Activated CD4-positive, alpha-beta memory T cell treated with anti-CD3 and anti-CD28 coated beads, Interleukin-2, amount 10 ng/mL, durations not matched to agents 7 days and 5 days (primary cell): ENCODE measurements around the gene GMCL2. TPM values are rescaled to one million over a fixed set of nuclear protein-coding genes. Genes with fewer than 3 reads are reported as not detected.

ENCODE experiments used
- CTCF ChIA-PET: fragments of 350-600 bp; sonication (Branson Sonifier 250); formaldehyde crosslinking; loops from one replicate; lab custom pipeline; 2021; ENCODE audit warnings: antibody characterized with exemption, inconsistent platforms; lab: Charles Lee
- POLR2A ChIA-PET: fragments of 350-600 bp; sonication (Branson Sonifier 250); formaldehyde crosslinking; loops from one replicate; lab custom pipeline; 2021; ENCODE audit warnings: antibody characterized with exemption; lab: Charles Lee
- DNase-seq: peaks from one replicate; pipeline ENCODE4 v3.0.0-alpha.2; 2020
- H3K27ac Mint-ChIP-seq: one replicate; pipeline ENCODE4 v1.8.0; 2021; ENCODE audit warnings: mild to moderate bottlenecking, mixed read lengths
- H3K27me3 Mint-ChIP-seq: one replicate; pipeline ENCODE4 v1.8.0; 2021; ENCODE audit warnings: mixed read lengths
- H3K36me3 Mint-ChIP-seq: one replicate; pipeline ENCODE4 v1.8.0; 2021; ENCODE audit warnings: low read depth, mixed read lengths
- H3K4me1 Mint-ChIP-seq: one replicate; pipeline ENCODE4 v1.8.0; 2021; ENCODE audit warnings: mixed read lengths
- H3K4me3 Mint-ChIP-seq: one replicate; pipeline ENCODE4 v1.8.0; 2021; ENCODE audit warnings: mild to moderate bottlenecking, mixed read lengths
- H3K9me3 Mint-ChIP-seq: one replicate; pipeline ENCODE4 v1.8.0; 2021; ENCODE audit warnings: mixed read lengths
- total RNA-seq, 2 experiments: library from RNA; stranded (reverse); gene quantifications; one replicate each; pipeline ENCODE4 v1.2.3, GENCODE V29; 2021

GMCL2 gene
- not detected for total RNA-seq

GRCh38 chr5:178187014-178187413 is at the start of gene GMCL2:
TSS of gene GMCL2 (minus strand) at chr5:178187371. CDS start at chr5:178187299, 72 bp downstream.
- Mint-ChIP-seq H3K4me3 (no peak within 1 kb of the TSS), H3K9me3 (no peaks in the 10 kb centered on the region), H3K27me3 (peaks cover 11% of the 10 kb centered on the region), H3K36me3 (no peaks in the 10 kb centered on the region), H3K27ac (no peak within 1 kb of the TSS), H3K4me1 (peaks cover 5% of the 10 kb centered on the region)
- DNase-seq, result no peak
- CTCF ChIA-PET, result no interaction called here
- POLR2A ChIA-PET, result interaction anchor here (1.2 kb wide), 1 partner anchor 17 kb away, joined by 6 read pairs; the partner anchor contains the start of gene HNRNPAB

- ChIA-PET CTCF (interaction anchor here (0.8 kb wide), 1 partner anchor 11 kb away, joined by 4 read pairs; no protein-coding TSS in a partner anchor), POLR2A (no interaction called here)
- Mint-ChIP-seq H3K27me3 (no peaks in the 10 kb centered on the region), H3K9me3 (no peaks in the 10 kb centered on the region), H3K4me1 (peaks cover 77% of the 10 kb centered on the region), H3K27ac (no peak overlapping the region), H3K36me3 (peaks cover 4% of the 10 kb centered on the region), H3K4me3 (no peak overlapping the region)
- no peak for DNase-seq
These were observed 49.5 kb upstream of the GMCL2 start for GRCh38 chr5:178236679-178237078.

- POLR2A ChIA-PET, result no interaction called here
- H3K27ac Mint-ChIP-seq, result peak overlapping the region; percentile 18
- no peaks in the 10 kb centered on the region for H3K9me3 Mint-ChIP-seq
- CTCF ChIA-PET, result interaction anchor here (0.6 to 0.8 kb wide), 3 partner anchors 11 to 281 kb away, joined by 4 to 7 read pairs (median 5); no protein-coding TSS in a partner anchor
- no peak for DNase-seq
- no peak overlapping the region for H3K4me3 Mint-ChIP-seq
- peaks cover 79% of the 10 kb centered on the region for H3K4me1 Mint-ChIP-seq
- peaks cover 9% of the 10 kb centered on the region for H3K36me3 Mint-ChIP-seq
- H3K27me3 Mint-ChIP-seq, result no peaks in the 10 kb centered on the region
These were observed 49.0 kb upstream of the GMCL2 start for GRCh38 chr5:178236126-178236525.

- no peak for DNase-seq
- ChIA-PET CTCF (interaction anchor here (0.6 to 1.5 kb wide), 15 partner anchors 9 to 321 kb away, joined by 3 to 13 read pairs (median 4); partner anchors contain the start of gene HNRNPAB), POLR2A (interaction anchor here (0.8 to 2.0 kb wide), 4 partner anchors 11 to 31 kb away, joined by 3 to 12 read pairs (median 4); partner anchors contain the start of gene HNRNPAB)
- Mint-ChIP-seq H3K27ac (peak overlapping the region; percentile 52), H3K9me3 (no peaks in the 10 kb centered on the region), H3K4me1 (peaks cover 79% of the 10 kb centered on the region), H3K27me3 (no peaks in the 10 kb centered on the region), H3K4me3 (no peak overlapping the region), H3K36me3 (peaks cover 15% of the 10 kb centered on the region)
These were observed 48.4 kb upstream of the GMCL2 start for GRCh38 chr5:178235588-178235974.

GRCh38 chr5:178234750-178235587 is 47.8 kb upstream of the GMCL2 start:
- Mint-ChIP-seq H3K4me3 (no peak overlapping the region), H3K27me3 (no peaks in the 10 kb centered on the region), H3K27ac (peak overlapping the region; percentile 69), H3K9me3 (no peaks in the 10 kb centered on the region), H3K4me1 (peaks cover 80% of the 10 kb centered on the region), H3K36me3 (peaks cover 21% of the 10 kb centered on the region)
- ChIA-PET CTCF (interaction anchor here (0.6 to 1.5 kb wide), 17 partner anchors 9 to 1673 kb away, joined by 3 to 13 read pairs (median 3); partner anchors contain the start of gene HNRNPAB), POLR2A (interaction anchor here (0.8 to 2.0 kb wide), 5 partner anchors 10 to 391 kb away, joined by 3 to 12 read pairs (median 3); partner anchors contain the start of gene HNRNPAB)
- DNase-seq, result peak; percentile 82

GRCh38 chr5:178234121-178234749 is 47.1 kb upstream of the GMCL2 start:
- H3K27ac Mint-ChIP-seq, result peak overlapping the region; percentile 69
- no peaks in the 10 kb centered on the region for H3K27me3 Mint-ChIP-seq
- no peaks in the 10 kb centered on the region for H3K9me3 Mint-ChIP-seq
- H3K4me1 Mint-ChIP-seq, result peaks cover 83% of the 10 kb centered on the region
- H3K36me3 Mint-ChIP-seq, result peaks cover 28% of the 10 kb centered on the region
- H3K4me3 Mint-ChIP-seq, result no peak overlapping the region
- ChIA-PET POLR2A (interaction anchor here (0.9 to 2.0 kb wide), 3 partner anchors 15 to 392 kb away, joined by 3 to 12 read pairs (median 4); partner anchors contain the start of gene HNRNPAB), CTCF (interaction anchor here (0.6 to 1.5 kb wide), 15 partner anchors 8 to 1674 kb away, joined by 3 to 13 read pairs (median 4); partner anchors contain the start of gene HNRNPAB)
- no peak for DNase-seq

GRCh38 chr5:178232920-178233429 is 45.8 kb upstream of the GMCL2 start:
- DNase-seq, result no peak
- Mint-ChIP-seq H3K36me3 (peaks cover 41% of the 10 kb centered on the region), H3K27me3 (no peaks in the 10 kb centered on the region), H3K4me3 (peak overlapping the region; percentile 89), H3K27ac (peak overlapping the region; percentile 84), H3K9me3 (no peaks in the 10 kb centered on the region), H3K4me1 (peaks cover 82% of the 10 kb centered on the region)
- POLR2A ChIA-PET, result interaction anchor here (1.0 to 9.2 kb wide), 4 partner anchors 16 to 30 kb away, joined by 4 to 120 read pairs (median 14); partner anchors contain the start of gene HNRNPAB
- CTCF ChIA-PET, result interaction anchor here (0.9 to 2.6 kb wide), 2 partner anchors 29 to 392 kb away, joined by 3 to 7 read pairs; partner anchors contain the start of gene HNRNPAB

GRCh38 chr5:178232124-178232919 is 45.2 kb upstream of the GMCL2 start, which contains the start of gene PHYKPL:
TSS of gene PHYKPL (minus strand) at chr5:178232802. CDS start at chr5:178232550, 252 bp downstream.
- Mint-ChIP-seq H3K4me1 (peaks cover 82% of the 10 kb centered on the region), H3K36me3 (peaks cover 47% of the 10 kb centered on the region), H3K27me3 (no peaks in the 10 kb centered on the region), H3K4me3 (peak within 1 kb of the TSS; percentile 89), H3K27ac (peak within 1 kb of the TSS; percentile 84), H3K9me3 (no peaks in the 10 kb centered on the region)
- CTCF ChIA-PET, result interaction anchor here (0.9 to 2.6 kb wide), 2 partner anchors 28 to 393 kb away, joined by 3 to 7 read pairs; partner anchors contain the start of gene HNRNPAB
- POLR2A ChIA-PET, result interaction anchor here (1.0 to 9.2 kb wide), 5 partner anchors 10 to 30 kb away, joined by 4 to 120 read pairs (median 6); partner anchors contain the start of gene HNRNPAB
- DNase-seq, result peak; percentile 81

GRCh38 chr5:178231539-178232123 is 44.5 kb upstream of the GMCL2 start:
- Mint-ChIP-seq H3K27ac (peak overlapping the region; percentile 82), H3K4me1 (peaks cover 81% of the 10 kb centered on the region), H3K9me3 (no peaks in the 10 kb centered on the region), H3K4me3 (peak overlapping the region; percentile 89), H3K36me3 (peaks cover 54% of the 10 kb centered on the region), H3K27me3 (no peaks in the 10 kb centered on the region)
- ChIA-PET CTCF (interaction anchor here (2.6 kb wide), 1 partner anchor 27 kb away, joined by 7 read pairs; the partner anchor contains the start of gene HNRNPAB), POLR2A (interaction anchor here (1.1 to 9.2 kb wide), 6 partner anchors 10 to 1392 kb away, joined by 4 to 120 read pairs (median 6); partner anchors contain the start of genes HNRNPAB and HNRNPH1)
- DNase-seq, result no peak

- ChIA-PET POLR2A (interaction anchor here (1.1 to 9.2 kb wide), 5 partner anchors 9 to 1392 kb away, joined by 4 to 120 read pairs (median 6); partner anchors contain the start of genes HNRNPAB and HNRNPH1), CTCF (interaction anchor here (0.7 to 2.6 kb wide), 2 partner anchors 27 to 110 kb away, joined by 3 to 7 read pairs; partner anchors contain the start of gene HNRNPAB)
- DNase-seq, result no peak
- peak overlapping the region; percentile 82 for H3K27ac Mint-ChIP-seq
- no peaks in the 10 kb centered on the region for H3K9me3 Mint-ChIP-seq
- peak overlapping the region; percentile 89 for H3K4me3 Mint-ChIP-seq
- H3K36me3 Mint-ChIP-seq, result peaks cover 57% of the 10 kb centered on the region
- no peaks in the 10 kb centered on the region for H3K27me3 Mint-ChIP-seq
- peaks cover 79% of the 10 kb centered on the region for H3K4me1 Mint-ChIP-seq
These were observed 43.8 kb upstream of the GMCL2 start for GRCh38 chr5:178230879-178231538.
